Head of caudate nucleus (tissue), 42 donors: ENCODE results near the gene EWSR1.
A peak's percentile ranks its signal among the peaks of the same experiment; 100 is the strongest.
"Not testable (repeated sequence)": the region's sequence is repeated elsewhere in the genome, so short reads cannot be mapped to it uniquely, and the experiment has no call there.

Experiments
- DNase-seq, 42 donors: peaks; one replicate each; pipeline versions ENCODE4 v3.0.0 to v3.0.0-alpha.2; 2020 to 2021; ENCODE audit warnings: mixed read lengths in 7 of 42
- intact Hi-C: fragments of 100-400 bp; cut with DNase I; formaldehyde crosslinking; loops from one replicate; pipeline ENCODE4 v1.15.0; 2022

EWSR1 gene

DNA sequence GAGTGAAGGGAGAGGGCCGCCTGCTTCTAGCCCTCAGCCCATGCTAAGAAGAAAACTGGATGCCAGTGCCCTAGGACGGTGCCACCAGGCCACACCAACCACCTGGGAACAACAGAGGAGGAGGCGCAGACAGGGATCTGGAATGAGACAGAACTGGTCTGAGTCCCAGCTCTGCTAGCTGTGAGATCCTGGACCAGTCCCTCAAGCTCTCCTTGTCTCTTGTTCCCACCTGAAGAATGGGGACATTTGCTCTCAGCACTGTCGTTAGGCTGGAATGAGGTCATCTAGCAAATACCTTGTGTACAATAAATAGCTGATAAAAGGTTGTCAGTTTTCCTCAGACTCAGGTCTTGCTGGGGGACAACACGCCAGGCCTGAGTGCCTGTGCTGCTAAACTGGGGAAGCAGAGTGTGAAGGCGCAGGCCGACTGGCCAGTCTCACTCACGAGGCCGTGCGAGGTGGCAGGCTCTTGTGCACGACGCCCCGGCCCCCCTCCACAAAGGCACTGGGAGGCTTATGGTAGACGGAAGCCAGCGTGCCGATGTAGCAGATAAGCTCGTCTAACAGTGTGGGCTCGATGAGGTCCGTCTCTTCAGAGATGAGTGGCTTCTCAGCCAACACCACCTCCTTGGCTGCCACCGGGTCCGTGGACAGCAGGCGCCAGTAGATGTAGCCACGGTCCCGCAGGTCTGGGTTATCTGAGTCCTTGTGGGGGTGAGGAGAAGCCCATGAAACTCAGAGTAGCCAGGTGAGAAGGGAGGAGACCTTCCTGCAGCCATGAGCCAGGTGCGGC is 73.2 kb downstream of the EWSR1 start:
- DNase-seq: no peak
- intact Hi-C loops: no loop called here

GRCh38 chr22:29341849-29342127 is 73.7 kb downstream of the EWSR1 start:
- intact Hi-C loops: no loop called here
- no peak for DNase-seq

GRCh38 chr22:29342177-29342576 is 74.1 kb downstream of the EWSR1 start:
- no peak for DNase-seq
- intact Hi-C loops: no loop called here

- no peak for DNase-seq
- intact Hi-C loops: no loop called here
These were observed 74.7 kb downstream of the EWSR1 start for GRCh38 chr22:29342577-29343312.

DNA sequence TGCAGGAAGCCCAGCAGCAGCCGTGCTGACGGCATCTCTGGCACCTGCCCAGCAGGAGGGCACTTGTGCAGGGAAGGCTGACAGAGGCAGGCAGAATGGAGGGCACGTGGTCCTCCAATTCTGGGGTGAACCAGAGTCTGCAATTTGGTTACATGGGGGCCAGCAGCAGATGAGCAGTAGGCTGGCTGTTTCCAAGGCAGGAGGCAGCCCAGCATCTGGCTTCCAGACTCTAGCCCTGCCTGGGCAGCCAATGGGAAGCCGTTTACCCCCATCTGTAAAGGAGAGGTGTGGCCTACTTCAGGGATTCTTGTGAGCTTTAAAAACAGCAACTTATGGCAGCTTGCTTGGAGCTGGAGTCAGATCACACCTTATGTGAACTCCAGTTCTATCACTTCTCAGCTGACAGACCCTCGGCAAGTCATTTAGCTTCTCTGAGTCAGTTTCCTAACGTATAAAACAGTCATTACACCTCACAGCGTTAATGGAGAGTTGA is 75.3 kb downstream of the EWSR1 start:
- intact Hi-C loops: no loop called here
- peak in 38 of 42 donors; percentile 30 to 79 (median 61) for DNase-seq

DNA sequence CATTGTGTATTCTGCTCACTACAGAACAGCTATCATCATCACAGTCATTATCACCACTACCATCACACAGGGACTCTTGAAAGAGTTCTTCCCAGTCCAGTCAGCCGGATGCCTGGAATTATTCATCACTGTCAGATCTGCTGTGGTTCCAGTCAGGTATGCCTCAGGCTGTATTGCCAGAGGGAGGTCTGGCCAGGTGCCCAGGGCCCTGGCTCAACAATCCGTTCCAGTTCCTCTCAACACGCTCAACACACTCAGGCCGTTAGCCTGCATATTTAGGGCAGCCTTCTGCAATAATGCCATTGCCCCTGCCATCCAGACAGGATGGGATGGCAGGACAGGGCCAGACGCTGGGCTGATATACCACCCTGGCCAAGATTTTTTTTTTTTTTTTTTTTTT is 76.1 kb downstream of the EWSR1 start:
- intact Hi-C loops: no loop called here
- peak in 22 of 42 donors; percentile 26 to 83 (median 58) for DNase-seq

- intact Hi-C loops: loop anchor here (5.0 kb wide), 1 partner anchor 33 kb away; no protein-coding TSS in a partner anchor
- not testable (repeated sequence) for DNase-seq
These were observed 76.8 kb downstream of the EWSR1 start for GRCh38 chr22:29344889-29345288.

- intact Hi-C loops: loop anchor here (5.0 kb wide), 1 partner anchor 34 kb away; no protein-coding TSS in a partner anchor
- peak in 2 of 42 donors; percentile 37 to 54 for DNase-seq
These were observed 77.9 kb downstream of the EWSR1 start for GRCh38 chr22:29345932-29346331.

- intact Hi-C loops: loop anchor here (5.0 kb wide), 1 partner anchor 34 kb away; no protein-coding TSS in a partner anchor
- peak in 29 of 42 donors; percentile 29 to 83 (median 60) for DNase-seq
These were observed 78.6 kb downstream of the EWSR1 start for GRCh38 chr22:29346659-29347058.

DNA sequence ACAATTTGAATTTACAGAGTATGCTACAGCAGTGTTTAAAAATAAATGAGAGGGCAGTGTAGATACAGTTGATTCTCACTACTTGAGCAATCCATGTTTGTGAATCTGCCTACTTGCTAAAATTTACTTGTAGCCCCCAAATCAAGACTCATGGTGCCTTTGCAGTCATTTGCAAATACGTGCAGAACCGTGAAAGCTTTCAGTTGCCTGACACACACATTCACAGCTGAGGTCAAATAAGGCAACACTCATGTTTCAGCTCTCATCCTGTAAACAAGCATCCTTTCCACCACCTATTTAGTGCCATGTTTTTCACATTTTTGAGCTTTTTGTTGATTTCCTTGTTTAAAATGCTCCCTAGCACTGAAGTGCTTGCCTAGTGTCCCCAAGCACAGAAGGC is 80.0 kb downstream of the EWSR1 start:
- intact Hi-C loops: loop anchor here (5.0 kb wide), 1 partner anchor 36 kb away; no protein-coding TSS in a partner anchor
- no peak for DNase-seq

- intact Hi-C loops: loop anchor here (5.0 kb wide), 1 partner anchor 37 kb away; no protein-coding TSS in a partner anchor
- no peak for DNase-seq
These were observed 80.9 kb downstream of the EWSR1 start for GRCh38 chr22:29348956-29349355.
